Stimulated activated CD8-positive, alpha-beta memory T cell treated with anti-CD3 and anti-CD28 coated beads, Interleukin-4, amount 100 ng/mL, for 48 hours (primary cell): Measurements from ENCODE around the gene DOP1B.
"Not testable (repeated sequence)": the region's sequence is repeated elsewhere in the genome, so short reads cannot be mapped to it uniquely, and the experiment has no call there.

Experiments
- DNase-seq: peaks from one replicate; pipeline ENCODE4 v3.0.0-alpha.2; 2020

DOP1B gene, protein sequence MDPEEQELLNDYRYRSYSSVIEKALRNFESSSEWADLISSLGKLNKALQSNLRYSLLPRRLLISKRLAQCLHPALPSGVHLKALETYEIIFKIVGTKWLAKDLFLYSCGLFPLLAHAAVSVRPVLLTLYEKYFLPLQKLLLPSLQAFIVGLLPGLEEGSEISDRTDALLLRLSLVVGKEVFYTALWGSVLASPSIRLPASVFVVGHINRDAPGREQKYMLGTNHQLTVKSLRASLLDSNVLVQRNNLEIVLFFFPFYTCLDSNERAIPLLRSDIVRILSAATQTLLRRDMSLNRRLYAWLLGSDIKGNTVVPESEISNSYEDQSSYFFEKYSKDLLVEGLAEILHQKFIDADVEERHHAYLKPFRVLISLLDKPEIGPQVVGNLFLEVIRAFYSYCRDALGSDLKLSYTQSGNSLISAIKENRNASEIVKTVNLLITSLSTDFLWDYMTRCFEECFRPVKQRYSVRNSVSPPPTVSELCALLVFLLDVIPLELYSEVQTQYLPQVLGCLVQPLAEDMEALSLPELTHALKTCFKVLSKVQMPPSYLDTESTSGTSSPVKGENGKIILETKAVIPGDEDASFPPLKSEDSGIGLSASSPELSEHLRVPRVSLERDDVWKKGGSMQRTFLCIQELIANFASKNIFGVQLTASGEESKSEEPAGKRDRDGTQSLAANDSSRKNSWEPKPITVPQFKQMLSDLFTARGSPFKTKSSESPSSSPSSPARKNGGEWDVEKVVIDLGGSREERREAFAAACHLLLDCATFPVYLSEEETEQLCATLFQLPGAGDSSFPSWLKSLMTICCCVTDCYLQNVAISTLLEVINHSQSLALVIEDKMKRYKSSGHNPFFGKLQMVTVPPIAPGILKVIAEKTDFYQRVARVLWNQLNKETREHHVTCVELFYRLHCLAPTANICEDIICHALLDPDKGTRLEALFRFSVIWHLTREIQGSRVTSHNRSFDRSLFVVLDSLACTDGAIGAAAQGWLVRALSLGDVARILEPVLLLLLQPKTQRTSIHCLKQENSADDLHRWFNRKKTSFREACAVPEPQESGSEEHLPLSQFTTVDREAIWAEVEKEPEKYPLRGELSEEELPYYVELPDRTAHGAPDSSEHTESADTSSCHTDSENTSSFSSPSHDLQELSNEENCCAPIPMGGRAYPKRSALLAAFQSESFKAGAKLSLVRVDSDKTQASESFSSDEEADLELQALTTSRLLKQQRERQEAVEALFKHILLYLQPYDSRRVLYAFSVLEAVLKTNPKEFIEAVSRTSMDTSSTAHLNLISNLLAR (N-terminal part only)

DNA sequence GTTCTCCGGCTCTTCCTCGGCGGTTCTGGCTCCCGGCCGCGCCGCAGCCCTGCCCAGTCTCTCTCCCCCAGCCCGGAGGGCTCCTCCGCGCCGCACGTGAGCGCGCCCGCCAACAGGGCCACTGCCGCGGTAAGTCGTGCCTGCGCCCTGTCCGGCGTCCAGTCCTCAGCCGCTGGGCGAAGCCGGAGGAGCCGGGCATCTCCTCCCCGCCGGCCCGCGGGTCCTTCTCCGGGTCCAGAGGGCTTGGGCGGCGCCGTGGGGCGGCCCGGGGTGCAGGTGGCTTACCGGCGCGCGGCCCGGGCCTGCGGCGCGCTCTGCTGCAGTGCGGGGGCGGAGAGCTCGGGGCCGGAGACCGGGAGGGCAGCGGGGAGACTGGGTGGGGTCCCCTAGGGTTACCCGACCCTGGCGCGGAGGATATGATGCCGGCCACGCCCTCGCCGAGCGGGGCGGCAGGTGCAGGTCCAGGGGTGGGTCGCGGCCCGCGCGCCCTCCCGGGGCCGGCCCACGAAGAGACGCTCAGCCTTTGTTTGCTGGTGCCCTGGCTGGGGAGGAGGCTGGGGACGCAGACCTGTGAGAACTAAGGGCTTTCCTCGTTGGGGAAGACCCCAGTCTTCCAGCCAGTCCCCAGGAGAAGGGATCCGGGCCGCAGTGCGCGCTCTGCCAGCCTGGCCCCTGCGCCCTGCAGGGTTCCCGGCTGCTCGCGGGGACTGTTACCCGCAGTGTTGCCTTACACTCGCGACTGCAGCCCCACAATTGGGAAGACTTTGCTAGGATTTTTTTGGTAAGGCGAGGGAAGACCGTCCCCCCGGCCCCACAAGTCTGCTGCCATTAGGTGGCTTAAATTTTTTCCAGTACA, at the start of gene DOP1B:
Gene DOP1B (plus strand): TSS at position 10 of the 856 bp plus-strand sequence. CDS start 7,910 bp downstream, outside the sequence.
- DNase-seq: peak; percentile 55

DNA sequence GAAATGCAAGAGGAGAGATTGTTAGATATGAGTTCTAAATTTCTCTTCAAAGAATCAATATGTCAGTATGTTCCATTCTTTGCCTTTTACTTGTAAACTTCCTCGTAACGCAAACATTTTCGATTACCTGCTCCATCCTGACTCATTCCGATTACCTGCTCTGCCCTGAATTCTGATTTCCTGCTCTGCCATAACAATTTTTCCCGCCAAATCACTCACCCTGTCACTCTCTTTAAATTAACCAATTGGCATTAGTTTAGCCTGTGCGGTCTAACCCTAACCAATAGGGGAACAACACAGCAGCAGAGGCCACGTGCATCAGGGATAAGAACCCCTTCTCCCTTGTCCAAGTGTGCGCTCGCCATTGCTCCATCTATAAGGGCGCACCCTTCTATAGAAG, 46.8 kb upstream of the DOP1B start:
- no peak for DNase-seq

DNA sequence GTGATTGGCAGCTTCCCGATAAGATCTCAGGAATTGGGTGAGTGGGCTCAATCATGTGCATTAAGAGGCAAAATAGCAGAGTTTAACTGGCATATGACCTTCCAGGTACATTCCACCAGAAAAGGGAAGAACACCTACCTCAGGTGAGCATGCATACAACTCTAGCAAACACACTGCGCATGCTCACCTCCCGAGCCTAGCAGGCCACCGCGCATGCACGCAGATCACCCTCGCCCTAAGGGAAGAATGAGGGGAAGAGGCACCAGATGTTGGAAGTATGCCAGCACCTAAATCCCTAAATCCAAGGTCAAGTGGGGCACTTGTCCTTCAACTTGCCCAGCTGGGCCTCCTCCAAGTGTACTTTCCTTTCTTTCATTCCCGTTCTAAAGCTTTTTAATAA, 45.4 kb upstream of the DOP1B start:
- no peak for DNase-seq

DNA sequence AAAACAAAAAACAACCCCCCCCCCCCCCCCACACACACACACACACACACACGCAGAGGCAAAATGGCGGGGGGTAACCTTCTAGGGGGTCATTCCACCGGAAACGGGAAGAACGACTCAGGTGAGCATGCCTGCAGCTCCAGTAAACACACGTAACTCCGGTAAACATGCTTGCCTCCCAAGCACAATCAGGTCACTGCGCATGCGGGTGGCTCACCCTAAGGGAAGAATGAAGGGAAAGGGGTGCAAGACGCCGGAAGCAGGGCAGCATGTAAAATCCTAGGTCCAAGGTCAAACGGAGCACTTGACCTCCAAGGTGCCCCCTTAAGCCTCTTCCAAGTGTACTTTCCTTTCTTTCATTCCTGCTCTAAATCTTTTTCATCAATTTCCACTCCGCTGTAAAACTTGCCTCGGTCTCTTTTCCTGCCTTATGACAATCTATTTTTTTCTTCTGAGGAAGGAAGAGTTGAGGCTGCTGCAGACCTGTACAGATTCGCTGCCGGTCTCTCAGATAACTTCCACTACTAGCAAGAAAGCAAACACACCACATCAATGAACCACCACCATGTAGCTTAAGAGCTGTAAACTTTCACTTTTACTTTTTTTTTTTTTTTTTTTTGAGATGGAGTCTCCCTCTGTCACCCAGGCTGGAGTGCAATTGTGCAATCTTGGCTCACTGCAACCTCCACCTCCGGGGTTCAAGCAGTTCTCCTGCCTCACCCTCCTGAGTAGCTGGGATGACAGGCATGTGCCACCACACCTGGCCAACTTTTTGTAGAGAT, 42.8 kb upstream of the DOP1B start:
- DNase-seq: peak; percentile 70

DNA sequence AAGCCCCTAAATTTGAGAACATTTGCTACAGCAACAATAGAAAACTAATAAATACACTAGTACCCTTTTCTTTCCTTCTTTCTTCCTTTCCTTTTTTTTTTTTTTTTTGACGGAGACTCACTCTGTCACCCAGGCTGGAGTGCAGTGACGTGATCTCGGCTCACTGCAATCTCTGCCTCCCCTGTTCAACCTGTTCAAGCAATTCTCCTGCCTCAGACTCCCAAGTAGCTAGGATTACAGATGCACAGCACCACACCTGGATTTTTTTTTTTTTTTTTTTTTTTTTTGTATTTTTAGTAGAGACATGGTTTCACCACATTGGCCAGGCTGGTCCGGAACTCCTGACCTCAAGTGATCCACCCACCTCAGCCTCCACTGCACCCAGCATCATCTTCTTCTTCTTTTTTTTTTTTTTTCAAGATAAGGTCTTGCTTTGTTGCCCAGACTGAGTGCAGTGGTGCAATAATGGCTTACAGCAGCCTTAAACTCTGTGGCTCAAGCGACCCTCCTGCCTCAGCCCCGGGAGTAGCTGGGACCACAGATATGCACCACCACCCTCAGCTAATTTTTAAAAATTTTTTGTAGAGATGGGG, 41.4 kb upstream of the DOP1B start:
- no peak for DNase-seq

- DNase-seq: no peak
These were observed 39.3 kb upstream of the DOP1B start for GRCh38 chr21:36117286-36117741.

GRCh38 chr21:36120304-36120888, 36.2 kb upstream of the DOP1B start:
- no peak for DNase-seq

DNA sequence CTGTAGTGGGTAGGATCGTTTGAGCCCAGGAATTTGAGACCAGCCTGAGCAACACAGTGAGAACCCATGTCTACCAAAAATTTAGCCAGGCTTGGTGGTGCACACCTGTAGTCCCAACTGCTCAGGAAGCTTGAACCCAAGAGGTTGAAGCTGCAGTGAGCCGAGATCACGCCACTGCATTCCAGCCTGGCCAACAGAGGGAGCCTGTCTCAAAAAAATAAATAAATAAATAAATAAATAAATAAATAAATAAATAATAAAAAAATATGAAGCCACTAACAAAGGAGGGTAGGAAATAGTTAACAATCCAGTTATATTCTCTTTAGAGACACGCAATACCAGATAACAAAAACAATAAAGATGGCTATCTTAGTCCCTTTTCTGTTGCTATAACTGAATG, 33.6 kb upstream of the DOP1B start:
- DNase-seq: peak; percentile 18

DNA sequence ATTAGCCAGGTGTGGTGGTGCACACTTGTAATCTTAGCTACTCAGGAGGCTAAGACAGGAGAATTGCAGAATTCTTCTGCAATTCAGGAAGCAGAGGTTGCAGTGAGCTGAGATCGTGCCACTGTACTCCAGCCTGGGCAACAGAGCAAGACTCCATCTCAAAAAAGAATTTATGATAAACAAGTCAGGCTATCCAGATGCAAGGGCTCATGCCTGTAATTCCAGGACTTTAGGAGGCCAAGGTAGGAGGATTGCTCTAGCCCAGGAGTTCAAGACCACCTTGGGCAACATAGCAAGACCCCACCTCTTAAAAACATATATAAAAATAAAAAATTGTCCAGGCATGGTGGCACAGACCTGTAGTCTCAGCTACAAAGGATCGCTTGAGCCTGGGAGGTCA, 32.2 kb upstream of the DOP1B start:
- DNase-seq: peak; percentile 2

GRCh38 chr21:36125512-36126207, 31.0 kb upstream of the DOP1B start:
- DNase-seq: peak; percentile 69

GRCh38 chr21:36126208-36126565, 30.4 kb upstream of the DOP1B start:
- peak; percentile 11 for DNase-seq

- peak; percentile 18 for DNase-seq
These were observed 30.0 kb upstream of the DOP1B start for GRCh38 chr21:36126621-36127110.

DNA sequence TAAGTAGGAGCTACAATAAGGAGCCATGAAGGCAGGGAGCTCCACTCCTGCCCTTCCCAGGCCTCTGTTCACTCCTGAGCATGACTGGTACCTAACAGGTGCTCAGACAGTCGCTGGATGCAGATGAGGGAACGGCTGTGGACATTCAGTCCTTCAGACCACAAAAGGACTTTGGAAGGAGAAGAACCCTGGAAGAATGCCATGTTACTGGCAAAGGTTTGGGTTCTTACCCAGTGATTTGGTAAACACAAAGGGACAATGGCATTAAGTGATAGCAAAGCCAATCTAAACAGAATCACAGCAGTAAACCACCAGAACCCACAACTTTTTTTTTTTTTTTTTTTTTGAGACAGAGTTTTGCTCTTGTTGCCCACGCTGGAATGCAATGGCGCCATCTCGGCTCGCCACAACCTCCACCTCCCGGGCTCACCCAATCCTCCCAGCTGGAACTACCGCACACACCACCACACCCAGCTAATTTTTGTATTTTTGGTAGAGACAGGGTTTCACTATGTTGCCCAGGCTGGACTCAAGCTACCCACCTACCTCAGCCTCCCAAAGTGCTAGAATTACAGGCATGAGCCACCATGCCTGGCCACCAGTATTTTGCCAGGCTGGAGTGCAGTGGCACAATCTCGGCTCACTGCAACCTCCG, 29.2 kb upstream of the DOP1B start:
- DNase-seq: no peak

DNA sequence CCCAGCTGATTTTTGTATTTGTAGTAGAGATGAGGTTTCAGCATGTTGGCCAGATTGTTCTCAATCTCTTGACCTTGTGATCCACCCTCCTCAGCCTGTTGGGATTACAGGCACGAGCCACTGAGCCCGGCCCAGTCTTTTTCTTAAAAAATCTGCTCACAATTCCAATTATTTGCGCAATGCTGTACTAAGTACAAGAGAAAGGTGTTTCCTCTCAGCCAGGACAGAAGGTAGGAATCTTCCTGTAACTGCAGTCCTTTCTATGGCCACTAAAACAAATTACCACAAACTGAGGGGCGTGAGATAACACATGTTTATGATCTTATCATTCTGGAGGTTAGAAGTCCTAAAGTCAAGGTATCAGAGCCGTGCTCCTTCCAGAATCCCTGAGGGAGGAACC, 28.6 kb upstream of the DOP1B start:
- no peak for DNase-seq

- no peak for DNase-seq
These were observed 27.4 kb upstream of the DOP1B start for GRCh38 chr21:36129219-36129618.

- not testable (repeated sequence) for DNase-seq
These were observed 26.2 kb upstream of the DOP1B start for GRCh38 chr21:36130414-36130762.

- not testable (repeated sequence) for DNase-seq
These were observed 25.8 kb upstream of the DOP1B start for GRCh38 chr21:36130839-36131238.

DNA sequence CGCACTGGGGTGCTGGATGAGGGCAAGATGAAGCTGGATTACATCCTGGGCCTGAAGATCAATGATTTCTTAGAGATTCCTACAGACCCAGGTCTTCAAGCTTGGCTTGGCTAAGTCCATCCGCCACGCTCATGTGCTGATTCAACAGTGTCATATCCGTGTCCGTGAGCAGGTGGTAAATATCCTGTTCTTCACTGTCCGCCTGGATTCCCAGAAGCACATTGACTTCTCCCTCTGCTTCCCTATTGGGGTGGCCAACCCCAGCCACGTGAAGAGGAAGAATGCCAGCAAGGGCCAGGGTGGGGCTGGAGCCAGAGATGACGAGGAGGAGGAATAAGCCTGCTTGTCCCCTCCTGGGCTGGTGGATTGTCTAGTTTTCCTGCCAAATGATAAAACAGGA, 23.9 kb upstream of the DOP1B start:
- no peak for DNase-seq

DNA sequence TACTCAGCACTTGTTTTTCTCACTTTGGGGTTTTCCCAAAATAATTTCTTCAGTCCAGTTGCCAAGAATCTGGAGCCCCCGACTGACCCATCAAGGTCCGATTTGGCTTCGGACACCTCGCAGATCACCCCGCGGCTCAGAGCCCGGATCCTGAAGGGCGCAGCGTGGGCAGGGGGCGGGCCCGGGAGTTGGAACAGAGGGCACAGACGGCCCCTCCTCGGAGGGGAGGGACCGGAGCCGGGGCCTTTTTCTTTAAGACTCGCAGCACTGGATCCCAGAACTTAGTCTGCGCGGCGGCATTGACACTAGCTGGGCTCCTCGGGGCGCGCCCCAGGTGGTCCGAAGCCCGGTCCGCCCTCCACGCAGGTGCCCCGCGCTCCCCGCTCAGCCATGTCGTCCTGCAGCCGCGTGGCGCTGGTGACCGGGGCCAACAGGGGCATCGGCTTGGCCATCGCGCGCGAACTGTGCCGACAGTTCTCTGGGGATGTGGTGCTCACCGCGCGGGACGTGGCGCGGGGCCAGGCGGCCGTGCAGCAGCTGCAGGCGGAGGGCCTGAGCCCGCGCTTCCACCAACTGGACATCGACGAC, 21.7 kb upstream of the DOP1B start, which contains the start of gene CBR3:
Gene CBR3 (plus strand): TSS at position 277 of the 588 bp plus-strand sequence. CDS start 114 bp downstream, at position 391.
- peak; percentile 79 for DNase-seq
